SU-DHL-6 (cell line): Measurements from ENCODE around the gene TPGS1.

Experiments
- H2AFZ ChIP-seq: fragments of 200-600 bp; sonication (generic); 2 replicates; pipeline ENCODE4 v1.6.1; 2014; ENCODE audit warnings: low read depth, mild to moderate bottlenecking, moderate library complexity, mixed read lengths, antibody characterized with exemption, low read length; ENCODE audit not compliant: severe bottlenecking
- H3F3A ChIP-seq: fragments of 200-600 bp; shearing (Covaris generic); 2 replicates; pipeline ENCODE4 v1.6.0; 2016; ENCODE audit warnings: antibody characterized with exemption, mild to moderate bottlenecking; ENCODE audit not compliant: insufficient read depth
- H3K27ac ChIP-seq: fragments of 200-600 bp; sonication (generic); 2 replicates; pipeline ENCODE4 v1.5.1; 2016; ENCODE audit warnings: low read depth, mild to moderate bottlenecking, low read length, moderate library complexity, mixed read lengths
- H3K27me3 ChIP-seq: fragments of 200-600 bp; sonication (generic), shearing (Covaris generic); 2 replicates; pipeline ENCODE4 v1.6.0; 2014; ENCODE audit warnings: mild to moderate bottlenecking, low read length
- H3K36me3 ChIP-seq: fragments of 200-600 bp; sonication (generic); 2 replicates; pipeline ENCODE4 v1.6.1; 2014; ENCODE audit warnings: mild to moderate bottlenecking, low read length, mixed read lengths
- H3K4me2 ChIP-seq: fragments of 300-600, 200-600 bp; shearing (Covaris generic), sonication (generic); 2 replicates; pipeline ENCODE4 v1.6.0; 2014; ENCODE audit warnings: low read length, low read depth, mild to moderate bottlenecking; ENCODE audit not compliant: poor library complexity, severe bottlenecking
- H3K4me3 ChIP-seq: fragments of 200-600 bp; sonication (generic); 2 replicates; pipeline ENCODE4 v1.5.1; 2014; ENCODE audit warnings: antibody characterized with exemption, low read length, mild to moderate bottlenecking, mixed read lengths; ENCODE audit not compliant: insufficient read depth, poor library complexity, severe bottlenecking
- H3K79me2 ChIP-seq: fragments of 200-600 bp; sonication (generic); 2 replicates; pipeline ENCODE4 v1.6.1; 2014; ENCODE audit warnings: mild to moderate bottlenecking, low read length, moderate library complexity; ENCODE audit not compliant: insufficient read depth
- H3K9ac ChIP-seq: fragments of 200-600 bp; sonication (generic); 2 replicates; pipeline ENCODE4 v1.7.0; 2014; ENCODE audit warnings: mild to moderate bottlenecking, low read length
- H3K9me2 ChIP-seq: fragments of 200-600 bp; sonication (generic); replicated peaks from 2 replicates; pipeline ENCODE4 v1.6.1; 2014; ENCODE audit warnings: low read length; ENCODE audit not compliant: insufficient read depth
- H3K9me3 ChIP-seq: fragments of 200-600 bp; sonication (generic); 2 replicates; pipeline ENCODE4 v1.6.1; 2014; ENCODE audit warnings: low read length, mixed read lengths; ENCODE audit not compliant: insufficient read depth
- H4K20me1 ChIP-seq: fragments of 200-600 bp; sonication (generic); 2 replicates; pipeline ENCODE4 v1.6.1; 2014; ENCODE audit warnings: low read depth, mild to moderate bottlenecking, antibody characterized with exemption, low read length, moderate library complexity, mixed read lengths
- CTCF ChIP-seq: fragments of 200-600 bp; sonication (generic); IDR thresholded peaks from one replicate; pipeline ENCODE4 v1.5.1; 2017; ENCODE audit warnings: antibody characterized with exemption, mild to moderate bottlenecking, low read length, moderate library complexity; ENCODE audit not compliant: insufficient read depth, poor library complexity, severe bottlenecking
- EZH2phosphoT487 ChIP-seq: fragments of 200-600 bp; sonication (generic), shearing (Covaris generic); conservative IDR thresholded peaks from 2 replicates; pipeline ENCODE4 v1.6.1; 2018; ENCODE audit warnings: mild to moderate bottlenecking, antibody characterized with exemption, low read length, moderate library complexity, mixed read lengths

Gene TPGS1

GRCh38 chr19:497869-498510, 9.3 kb upstream of the TPGS1 start:
- H3K27ac ChIP-seq: no peak overlapping the region
- no peaks in the 10 kb centered on the region for H3K9me3 ChIP-seq
- H4K20me1 ChIP-seq: no peaks in the 10 kb centered on the region
- H3K36me3 ChIP-seq: no peaks in the 10 kb centered on the region
- H3K4me2 ChIP-seq: no peak overlapping the region
- H3K27me3 ChIP-seq: no peaks in the 10 kb centered on the region
- H3F3A ChIP-seq: no peaks in the 10 kb centered on the region
- no peak overlapping the region for H2AFZ ChIP-seq
- H3K9me2 ChIP-seq: no peaks in the 10 kb centered on the region
- H3K9ac ChIP-seq: no peak overlapping the region
- no peak overlapping the region for H3K4me3 ChIP-seq
- no peak for TF ChIP-seq EZH2phosphoT487
- TF ChIP-seq CTCF: no peak
- no peaks in the 10 kb centered on the region for H3K79me2 ChIP-seq

GRCh38 chr19:498511-498891, 8.8 kb upstream of the TPGS1 start:
- Histone ChIP-seq H3F3A (no peaks in the 10 kb centered on the region), H3K79me2 (no peaks in the 10 kb centered on the region), H3K9ac (no peak overlapping the region), H2AFZ (no peak overlapping the region), H3K27me3 (no peaks in the 10 kb centered on the region), H3K9me2 (no peaks in the 10 kb centered on the region), H4K20me1 (no peaks in the 10 kb centered on the region), H3K4me2 (no peak overlapping the region), H3K27ac (no peak overlapping the region), H3K9me3 (no peaks in the 10 kb centered on the region), H3K36me3 (no peaks in the 10 kb centered on the region), H3K4me3 (no peak overlapping the region)
- TF ChIP-seq CTCF (no peak), EZH2phosphoT487 (no peak)

GRCh38 chr19:498977-499623, 8.2 kb upstream of the TPGS1 start:
- no peak overlapping the region for H2AFZ ChIP-seq
- H3K79me2 ChIP-seq: no peaks in the 10 kb centered on the region
- no peaks in the 10 kb centered on the region for H3K9me2 ChIP-seq
- H3K36me3 ChIP-seq: no peaks in the 10 kb centered on the region
- H3F3A ChIP-seq: no peaks in the 10 kb centered on the region
- TF ChIP-seq EZH2phosphoT487 (no peak), CTCF (no peak)
- H3K27ac ChIP-seq: no peak overlapping the region
- H3K9me3 ChIP-seq: no peaks in the 10 kb centered on the region
- no peak overlapping the region for H3K4me3 ChIP-seq
- no peaks in the 10 kb centered on the region for H3K27me3 ChIP-seq
- no peaks in the 10 kb centered on the region for H4K20me1 ChIP-seq
- no peak overlapping the region for H3K4me2 ChIP-seq
- no peak overlapping the region for H3K9ac ChIP-seq
